Stomach (tissue), 4 donors: Measurements from ENCODE around the gene SPSB3.
A peak's percentile ranks its signal among the peaks of the same experiment; 100 is the strongest.

ENCODE experiments used
- EP300 ChIP-seq: sonication (generic); formaldehyde crosslinking; IDR thresholded peaks from one replicate; pipeline ENCODE4 v1.6.1; 2017; ENCODE audit warnings: antibody characterized with exemption
- POLR2A ChIP-seq, 4 donors: fragments of 450-650 bp; IDR thresholded peaks; one replicate each; pipeline ENCODE4 v1.6.1; 2016; ENCODE audit warnings: antibody characterized with exemption in 4 of 4, control low read depth in 2 of 4, mild to moderate bottlenecking in 1 of 4, moderate library complexity in 1 of 4
- POLR2AphosphoS5 ChIP-seq, 3 donors: sonication (generic); formaldehyde crosslinking; IDR thresholded peaks; one replicate each; pipeline ENCODE4 v1.6.1; 2016; ENCODE audit warnings: antibody characterized with exemption in 3 of 3
- TF ChIP-seq, protein P1 (sequence below), 7 experiments: fragments of 450-650 bp in 4 of 7; fragments of 200-600 bp in 3 of 7; sonication (generic) in 3 of 7; IDR thresholded peaks; one replicate each; pipeline ENCODE4 v1.5.1; 2016 to 2019; ENCODE audit warnings: antibody characterized with exemption in 7 of 7, control low read depth in 2 of 7, mild to moderate bottlenecking in 1 of 7

DNA sequence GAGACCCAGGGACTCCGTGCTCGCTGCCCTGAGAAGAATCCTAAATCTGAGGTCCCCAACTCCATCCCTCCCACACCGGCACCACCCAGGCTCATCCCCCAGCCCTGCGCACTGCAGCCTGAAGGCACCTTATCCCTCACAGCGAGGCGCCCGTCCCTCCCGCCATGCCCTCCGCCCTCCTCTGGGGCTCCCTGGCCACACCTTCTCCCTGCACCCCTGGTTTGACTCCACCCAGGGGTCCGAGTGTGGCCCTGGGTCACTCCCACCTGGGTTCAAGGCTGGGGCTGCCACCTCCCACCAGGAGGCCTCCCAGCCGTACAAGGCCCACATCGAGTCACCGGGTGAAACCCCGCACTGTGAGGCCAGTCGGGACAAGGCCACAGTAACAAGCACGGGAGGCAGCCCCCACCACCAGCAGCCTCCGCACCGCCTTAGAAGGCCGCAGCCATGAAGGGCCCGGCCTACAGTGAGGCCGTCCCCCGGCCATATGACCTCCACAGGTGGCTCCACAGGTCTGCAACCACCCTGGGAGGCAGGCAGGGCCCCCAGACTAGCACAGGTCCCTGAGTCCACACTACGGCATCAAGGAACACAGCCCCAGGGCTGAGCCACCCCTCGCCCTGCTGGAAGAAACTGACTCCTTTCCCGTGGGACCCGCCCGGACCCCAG lies 36.0 kb upstream of the SPSB3 start:
- TF ChIP-seq, protein P1, sequence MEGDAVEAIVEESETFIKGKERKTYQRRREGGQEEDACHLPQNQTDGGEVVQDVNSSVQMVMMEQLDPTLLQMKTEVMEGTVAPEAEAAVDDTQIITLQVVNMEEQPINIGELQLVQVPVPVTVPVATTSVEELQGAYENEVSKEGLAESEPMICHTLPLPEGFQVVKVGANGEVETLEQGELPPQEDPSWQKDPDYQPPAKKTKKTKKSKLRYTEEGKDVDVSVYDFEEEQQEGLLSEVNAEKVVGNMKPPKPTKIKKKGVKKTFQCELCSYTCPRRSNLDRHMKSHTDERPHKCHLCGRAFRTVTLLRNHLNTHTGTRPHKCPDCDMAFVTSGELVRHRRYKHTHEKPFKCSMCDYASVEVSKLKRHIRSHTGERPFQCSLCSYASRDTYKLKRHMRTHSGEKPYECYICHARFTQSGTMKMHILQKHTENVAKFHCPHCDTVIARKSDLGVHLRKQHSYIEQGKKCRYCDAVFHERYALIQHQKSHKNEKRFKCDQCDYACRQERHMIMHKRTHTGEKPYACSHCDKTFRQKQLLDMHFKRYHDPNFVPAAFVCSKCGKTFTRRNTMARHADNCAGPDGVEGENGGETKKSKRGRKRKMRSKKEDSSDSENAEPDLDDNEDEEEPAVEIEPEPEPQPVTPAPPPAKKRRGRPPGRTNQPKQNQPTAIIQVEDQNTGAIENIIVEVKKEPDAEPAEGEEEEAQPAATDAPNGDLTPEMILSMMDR (IDR thresholded peaks at IDR 0.05): no peak
- TF ChIP-seq EP300: no peak
- TF ChIP-seq POLR2AphosphoS5 (IDR thresholded peaks at IDR 0.05): no peak
- TF ChIP-seq POLR2A (IDR thresholded peaks at IDR 0.05): peak in 1 of 4 donors; percentile 10
